HepG2 (cell line): Measurements from ENCODE around the gene SH2D3A. TPM values are rescaled to one million over a fixed set of nuclear protein-coding genes. Genes with fewer than 3 reads are reported as not detected.

Source experiments
- ARNT ChIP-seq: fragments of 450-650 bp; IDR thresholded peaks from 2 replicates; pipeline ENCODE4 v1.6.1; 2017
- ARNTL ChIP-seq: sonication (generic); formaldehyde crosslinking; IDR thresholded peaks from 2 replicates; pipeline ENCODE4 v1.4.0; 2020; ENCODE audit warnings: mild to moderate bottlenecking, missing genetic modification reagents
- HNF4G ChIP-seq, 2 experiments: sonication (generic) in 1 of 2; formaldehyde crosslinking in 1 of 2; IDR thresholded peaks; 2 replicates each; pipeline versions ENCODE4 v1.4.0 to v1.6.1; 2011 to 2020; ENCODE audit warnings: borderline replicate concordance in 2 of 2, low read depth in 2 of 2, mild to moderate bottlenecking in 2 of 2, low read length in 1 of 2, missing genetic modification reagents in 1 of 2, moderate library complexity in 1 of 2
- MAFK ChIP-seq, 2 experiments: IDR thresholded peaks in 1 of 2; conservative IDR thresholded peaks in 1 of 2; 2 replicates each; pipeline ENCODE4 v1.6.1; 2011; ENCODE audit warnings: improper control_type of control experiment in 2 of 2, low read length in 2 of 2
- NFKBIZ ChIP-seq: IDR thresholded peaks from 2 replicates; pipeline ENCODE4 v1.6.1; 2018; ENCODE audit warnings: missing genetic modification reagents, missing compliant biosample characterization
- NR2F2 ChIP-seq: IDR thresholded peaks from 2 replicates; pipeline ENCODE4 v1.6.1; 2012; ENCODE audit warnings: low read depth, inconsistent platforms, borderline replicate concordance
- SAP130 ChIP-seq: IDR thresholded peaks from 2 replicates; pipeline ENCODE4 v1.6.1; 2016; ENCODE audit warnings: low read depth
- SUZ12 ChIP-seq: fragments of 150-350 bp; IDR thresholded peaks from 2 replicates; pipeline ENCODE4 v1.6.1; 2014; ENCODE audit warnings: low read depth, low read length
- ZBTB3 ChIP-seq: sonication (generic); formaldehyde crosslinking; IDR thresholded peaks from 2 replicates; pipeline ENCODE4 v1.4.0; 2020; ENCODE audit warnings: low read depth, mild to moderate bottlenecking, moderate library complexity, missing genetic modification reagents, borderline replicate concordance
- ZNF160 ChIP-seq: sonication (generic); formaldehyde crosslinking; IDR thresholded peaks from 2 replicates; pipeline ENCODE4 v1.8.0; 2022; ENCODE audit warnings: mild to moderate bottlenecking, inconsistent platforms, missing genetic modification reagents
- ZNF317 ChIP-seq: sonication (generic); formaldehyde crosslinking; IDR thresholded peaks from 2 replicates; pipeline ENCODE4 v1.5.0; 2020; ENCODE audit warnings: mild to moderate bottlenecking, missing genetic modification reagents
- ZNF431 ChIP-seq: sonication (generic); formaldehyde crosslinking; IDR thresholded peaks from 2 replicates; pipeline ENCODE4 v1.9.0; 2022; ENCODE audit warnings: missing genetic modification reagents, low read depth, mild to moderate bottlenecking, borderline replicate concordance
- ZNF564 ChIP-seq: sonication (generic); formaldehyde crosslinking; IDR thresholded peaks from 2 replicates; pipeline ENCODE4 v1.8.1; 2023; ENCODE audit warnings: mild to moderate bottlenecking, missing genetic modification reagents
- ZNF678 ChIP-seq: sonication (generic); formaldehyde crosslinking; IDR thresholded peaks from 2 replicates; pipeline ENCODE4 v1.4.0; 2020; ENCODE audit warnings: mild to moderate bottlenecking, missing genetic modification reagents
- polyA plus RNA-seq, 8 experiments: library from polyadenylated mRNA; depleted of rRNA in 3 of 8; stranded (reverse) in 7 of 8; unstranded in 1 of 8; fragments of >200 nt; fragmentation: Illumina TruSeq in 4 of 8; extraction: Trizol in 4 of 8; gene quantifications; 2 replicates each; pipeline versions ENCODE4 v1.2.1 to v1.2.3, GENCODE V29; 2011 to 2016; ENCODE audit warnings: low read depth in 4 of 8, missing spikeins in 1 of 8, mixed read lengths in 1 of 8; ENCODE audit not compliant: insufficient read depth in 1 of 8
- total RNA-seq, 5 experiments: library from RNA; depleted of rRNA; stranded (reverse); fragments of >200 nt; fragmentation: Illumina TruSeq; extraction: Trizol; gene quantifications; 2 replicates each; pipeline ENCODE4 v1.2.3, GENCODE V29; 2016; ENCODE audit warnings: low read depth in 1 of 5
- TF ChIP-seq, protein P1 (sequence below): sonication (generic); formaldehyde crosslinking; IDR thresholded peaks from 2 replicates; pipeline ENCODE4 v1.5.0; 2020; ENCODE audit warnings: missing genetic modification reagents
- TF ChIP-seq, protein P2 (sequence below), 2 experiments: sonication (generic) in 1 of 2; formaldehyde crosslinking in 1 of 2; IDR thresholded peaks; 2 replicates each; pipeline versions ENCODE4 v1.6.1 to v1.9.0; 2014 to 2022; ENCODE audit warnings: antibody characterized with exemption in 1 of 2, borderline replicate concordance in 1 of 2, inconsistent platforms in 1 of 2, low read depth in 1 of 2, missing genetic modification reagents in 1 of 2
- TF ChIP-seq, protein P3 (sequence below): sonication (generic); formaldehyde crosslinking; IDR thresholded peaks from 2 replicates; pipeline ENCODE4 v1.4.0; 2020; ENCODE audit warnings: missing genetic modification reagents

SH2D3A gene
- total and polyA plus RNA-seq, 2 of the 13 experiments (the other 11 are each of a cell fraction or from before 2014, with no cell fraction given): 1.0 to 2.2 TPM

DNA sequence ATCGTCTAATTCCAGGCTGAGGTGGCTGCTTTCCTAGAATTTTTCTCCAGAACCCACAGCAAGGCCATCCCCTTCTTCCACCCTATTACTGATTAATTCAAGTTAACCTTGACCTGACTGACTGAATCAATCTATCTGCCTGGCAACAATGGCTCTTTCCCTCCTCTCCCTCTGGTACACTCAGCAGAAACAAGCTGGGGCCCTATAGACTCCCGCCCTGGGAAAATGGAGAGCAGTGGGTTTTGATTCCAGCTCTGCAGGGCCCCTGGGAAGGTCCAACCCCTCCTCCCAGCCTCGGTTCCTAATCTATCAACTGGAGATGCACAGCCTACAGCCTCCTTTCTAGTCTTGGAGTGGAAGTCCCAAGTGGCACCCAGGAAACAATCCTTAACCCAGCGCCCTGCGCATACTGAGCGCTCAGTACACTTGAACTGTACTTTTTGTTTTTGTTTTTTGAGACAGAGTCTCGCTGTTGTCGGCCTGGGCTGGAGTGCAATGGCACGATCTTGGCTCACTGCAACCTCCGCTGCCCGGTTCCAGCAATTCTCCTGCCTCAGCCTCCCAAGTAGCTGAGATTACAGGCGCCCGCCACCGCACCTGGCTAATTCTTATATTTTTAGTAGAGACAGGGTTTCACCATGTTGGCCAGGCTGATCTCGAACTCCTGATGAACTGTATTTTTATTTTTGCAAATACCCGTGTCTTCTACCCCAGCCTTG, 41.6 kb downstream of the SH2D3A start (continued):
- TF ChIP-seq HNF4G (IDR thresholded peaks at IDR 0.05; ENCODE audit: borderline replicate concordance, low read depth, low read length): 0 out of 2 replicates have a peak, but pooled peaks have one; percentile 24
- TF ChIP-seq HNF4G (CRISPR knock-in tag; IDR thresholded peaks at IDR 0.05; ENCODE audit: borderline replicate concordance, low read depth): no peak
- TF ChIP-seq ZNF678: no peak
- TF ChIP-seq ZNF431 (CRISPR knock-in tag): no peak
- TF ChIP-seq, protein P1, sequence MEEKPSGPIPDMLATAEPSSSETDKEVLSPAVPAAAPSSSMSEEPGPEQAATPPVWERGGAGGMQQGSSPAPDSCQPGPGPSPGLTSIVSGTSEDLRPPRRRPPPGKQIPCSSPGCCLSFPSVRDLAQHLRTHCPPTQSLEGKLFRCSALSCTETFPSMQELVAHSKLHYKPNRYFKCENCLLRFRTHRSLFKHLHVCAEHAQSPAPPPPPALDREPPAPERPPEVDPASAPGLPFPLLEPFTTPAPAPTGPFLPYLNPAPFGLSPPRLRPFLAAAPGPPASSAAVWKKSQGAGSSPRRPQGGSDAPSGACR: no peak
- TF ChIP-seq SAP130 (CRISPR knock-in tag): peak; percentile 70
- TF ChIP-seq ZNF564: no peak
- peak; percentile 62; the same call in 1 of the 2 replicates for TF ChIP-seq NR2F2
- TF ChIP-seq ZNF160 (CRISPR knock-in tag): no peak
- TF ChIP-seq MAFK (conservative IDR thresholded peaks at IDR 0.05 in 1 of 2, IDR thresholded peaks at IDR 0.05 in 1 of 2; ENCODE audit: low read length in 2 of 2): peak; percentile 38 to 66
- no peak for TF ChIP-seq SUZ12
- TF ChIP-seq ARNT: no peak
- 0 out of 2 replicates have a peak, but pooled peaks have one; percentile 29 for TF ChIP-seq NFKBIZ (CRISPR knock-in tag)
- TF ChIP-seq, protein P2, sequence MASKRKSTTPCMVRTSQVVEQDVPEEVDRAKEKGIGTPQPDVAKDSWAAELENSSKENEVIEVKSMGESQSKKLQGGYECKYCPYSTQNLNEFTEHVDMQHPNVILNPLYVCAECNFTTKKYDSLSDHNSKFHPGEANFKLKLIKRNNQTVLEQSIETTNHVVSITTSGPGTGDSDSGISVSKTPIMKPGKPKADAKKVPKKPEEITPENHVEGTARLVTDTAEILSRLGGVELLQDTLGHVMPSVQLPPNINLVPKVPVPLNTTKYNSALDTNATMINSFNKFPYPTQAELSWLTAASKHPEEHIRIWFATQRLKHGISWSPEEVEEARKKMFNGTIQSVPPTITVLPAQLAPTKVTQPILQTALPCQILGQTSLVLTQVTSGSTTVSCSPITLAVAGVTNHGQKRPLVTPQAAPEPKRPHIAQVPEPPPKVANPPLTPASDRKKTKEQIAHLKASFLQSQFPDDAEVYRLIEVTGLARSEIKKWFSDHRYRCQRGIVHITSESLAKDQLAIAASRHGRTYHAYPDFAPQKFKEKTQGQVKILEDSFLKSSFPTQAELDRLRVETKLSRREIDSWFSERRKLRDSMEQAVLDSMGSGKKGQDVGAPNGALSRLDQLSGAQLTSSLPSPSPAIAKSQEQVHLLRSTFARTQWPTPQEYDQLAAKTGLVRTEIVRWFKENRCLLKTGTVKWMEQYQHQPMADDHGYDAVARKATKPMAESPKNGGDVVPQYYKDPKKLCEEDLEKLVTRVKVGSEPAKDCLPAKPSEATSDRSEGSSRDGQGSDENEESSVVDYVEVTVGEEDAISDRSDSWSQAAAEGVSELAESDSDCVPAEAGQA (IDR thresholded peaks at IDR 0.05; ENCODE audit: low read depth): no peak
- TF ChIP-seq, protein P2 (CRISPR knock-in tag; IDR thresholded peaks at IDR 0.05; ENCODE audit: borderline replicate concordance): no peak
- TF ChIP-seq ZBTB3: no peak
- TF ChIP-seq, protein P3, sequence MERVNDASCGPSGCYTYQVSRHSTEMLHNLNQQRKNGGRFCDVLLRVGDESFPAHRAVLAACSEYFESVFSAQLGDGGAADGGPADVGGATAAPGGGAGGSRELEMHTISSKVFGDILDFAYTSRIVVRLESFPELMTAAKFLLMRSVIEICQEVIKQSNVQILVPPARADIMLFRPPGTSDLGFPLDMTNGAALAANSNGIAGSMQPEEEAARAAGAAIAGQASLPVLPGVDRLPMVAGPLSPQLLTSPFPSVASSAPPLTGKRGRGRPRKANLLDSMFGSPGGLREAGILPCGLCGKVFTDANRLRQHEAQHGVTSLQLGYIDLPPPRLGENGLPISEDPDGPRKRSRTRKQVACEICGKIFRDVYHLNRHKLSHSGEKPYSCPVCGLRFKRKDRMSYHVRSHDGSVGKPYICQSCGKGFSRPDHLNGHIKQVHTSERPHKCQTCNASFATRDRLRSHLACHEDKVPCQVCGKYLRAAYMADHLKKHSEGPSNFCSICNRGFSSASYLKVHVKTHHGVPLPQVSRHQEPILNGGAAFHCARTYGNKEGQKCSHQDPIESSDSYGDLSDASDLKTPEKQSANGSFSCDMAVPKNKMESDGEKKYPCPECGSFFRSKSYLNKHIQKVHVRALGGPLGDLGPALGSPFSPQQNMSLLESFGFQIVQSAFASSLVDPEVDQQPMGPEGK (CRISPR knock-in tag): peak; percentile 81
- peak; percentile 42; the same call in 1 of the 2 replicates for TF ChIP-seq ZNF317
- no peak for TF ChIP-seq ARNTL (CRISPR knock-in tag)
